GM12878 (cell line): ENCODE data around the gene POT1. TPM values are rescaled to one million over a fixed set of nuclear protein-coding genes. Genes with fewer than 3 reads are reported as not detected.

ENCODE experiments used
- ATAC-seq: fragments of 200-7000 bp; cut with Tn5 transposase; 3 replicates; pipeline ENCODE4 v1.9.1; 2020; ENCODE audit warnings: mild to moderate bottlenecking, moderate library complexity
- BruUV-seq: library from RNA; stranded (reverse); fragments of 400-500 nt; replicated peaks from 2 replicates; lab custom pipeline; 2021; lab: Mats Ljungman, UMichigan
- CTCF ChIA-PET: fragments of 300-600 bp; sonication (Branson Sonifier 250); formaldehyde crosslinking; extraction: SDS; loops from one replicate; lab custom pipeline; 2021; ENCODE audit warnings: inconsistent platforms; lab: Yijun Ruan, JAX
- POLR2A ChIA-PET: fragments of 350-600 bp; formaldehyde crosslinking; extraction: SDS; loops from one replicate; lab custom pipeline; 2021; ENCODE audit warnings: inconsistent platforms; lab: Charles Lee
- RAD21 ChIA-PET: fragments of 300-600 bp; sonication (Branson Sonifier 250); formaldehyde crosslinking; loops from one replicate; lab custom pipeline; 2023; ENCODE audit warnings: antibody characterized with exemption; ENCODE audit not compliant: unreplicated experiment; lab: Charles Lee
- SMC1A ChIA-PET: fragments of 300-600 bp; sonication (Branson Sonifier 250); formaldehyde crosslinking; loops from one replicate; lab custom pipeline; 2023; ENCODE audit not compliant: unreplicated experiment, uncharacterized antibody; lab: Charles Lee
- DNase-seq: peaks from one replicate; pipeline ENCODE4 v3.0.0-alpha.2; 2011; ENCODE audit warnings: low read depth, low spot score
- FAIRE-seq: peaks from 3 replicates; lab custom pipeline; 2011; peaks lifted over from hg19 to GRCh38; lab: Jason Lieb, UNC
- H2AFZ ChIP-seq: 2 replicates; pipeline ENCODE4 v1.6.0; 2011; ENCODE audit warnings: low read depth, low read length, control low read depth; ENCODE audit not compliant: control insufficient read depth
- H3K27ac ChIP-seq: 2 replicates; pipeline ENCODE4 v1.5.1; 2011; ENCODE audit warnings: control low read depth; ENCODE audit not compliant: control insufficient read depth, insufficient read depth
- H3K27me3 ChIP-seq, 2 experiments: replicated peaks in 1 of 2; 2 replicates each; pipeline versions ENCODE4 v1.6.0 to v1.6.1; 2011; ENCODE audit warnings: low read length in 1 of 2; ENCODE audit not compliant: control insufficient read depth in 2 of 2, insufficient read depth in 2 of 2
- H3K36me3 ChIP-seq, 2 experiments: 2 replicates each; pipeline ENCODE4 v1.5.1; 2011; ENCODE audit warnings: low read length in 1 of 2; ENCODE audit not compliant: control insufficient read depth in 2 of 2, insufficient read depth in 2 of 2
- H3K4me1 ChIP-seq: 2 replicates; pipeline ENCODE4 v1.6.1; 2011; ENCODE audit warnings: mild to moderate bottlenecking, low read length, moderate library complexity, mixed read lengths; ENCODE audit not compliant: control insufficient read depth, insufficient read depth
- H3K4me2 ChIP-seq: 2 replicates; pipeline ENCODE4 v1.6.0; 2011; ENCODE audit warnings: control low read depth; ENCODE audit not compliant: control insufficient read depth, insufficient read depth
- H3K4me3 ChIP-seq: fragments of 200-600 bp; sonication (generic); 2 replicates; pipeline ENCODE4 v1.5.1; 2016
- H3K79me2 ChIP-seq: 2 replicates; pipeline ENCODE4 v1.6.0; 2011; ENCODE audit warnings: low read length; ENCODE audit not compliant: control insufficient read depth, insufficient read depth
- H3K9ac ChIP-seq: 2 replicates; pipeline ENCODE4 v1.8.0; 2011; ENCODE audit warnings: low read length, control low read depth, mixed read lengths; ENCODE audit not compliant: control insufficient read depth, insufficient read depth
- H3K9me3 ChIP-seq: replicated peaks from 3 replicates; pipeline ENCODE4 v1.5.1; 2011; ENCODE audit warnings: mild to moderate bottlenecking, low read length; ENCODE audit not compliant: control insufficient read depth, insufficient read depth
- H4K20me1 ChIP-seq: 2 replicates; pipeline ENCODE4 v1.6.0; 2011; ENCODE audit not compliant: control insufficient read depth, insufficient read depth
- CHD1 ChIP-seq: IDR thresholded peaks from 2 replicates; pipeline ENCODE4 v1.6.1; 2012; ENCODE audit warnings: low read depth, low read length, improper control_type of control experiment
- GATAD2B ChIP-seq: fragments of 450-650 bp; conservative IDR thresholded peaks from 2 replicates; pipeline ENCODE4 v1.6.1; 2017; ENCODE audit warnings: low read depth, mild to moderate bottlenecking, moderate library complexity
- IRF3 ChIP-seq: fragments of 450-650 bp; IDR thresholded peaks from 2 replicates; pipeline ENCODE4 v1.6.1; 2014; ENCODE audit warnings: mild to moderate bottlenecking
- SREBF2 ChIP-seq: IDR thresholded peaks from 2 replicates; pipeline ENCODE4 v1.6.1; 2012; ENCODE audit warnings: mild to moderate bottlenecking, low read length
- WGBS: methylation state at CpG from one replicate; pipeline ENCODE4 v1.1.6; 2016; ENCODE audit warnings: low lambda C conversion rate; ENCODE audit not compliant: insufficient replicate concordance, insufficient coverage; ENCODE audit errors: missing lambda C conversion rate; 5-methylcytosine and 5-hydroxymethylcytosine counted together
- in situ Hi-C: fragments of 300-500 bp; cut with MboI; formaldehyde crosslinking; loops from 9 replicates; pipeline ENCODE4 v1.14.3; 2018; ENCODE audit warnings: mixed read lengths
- intact Hi-C: fragments of 100-400 bp; cut with micrococcal nuclease; formaldehyde crosslinking; loops from one replicate; pipeline ENCODE4 v1.14.2; 2022; ENCODE audit not compliant: unreplicated experiment
- polyA plus RNA-seq, 11 experiments: library from polyadenylated mRNA; depleted of rRNA in 4 of 11; unstranded in 6 of 11; stranded (reverse) in 5 of 11; fragments of >200 nt; fragmentation: Nextera tagmentation in 4 of 11; fragmentation: Illumina TruSeq in 1 of 11; extraction: Ambion mirVana in 4 of 11; extraction: Trizol in 1 of 11; gene quantifications; 1 replicate in 1 of 11; 2 replicates in 10 of 11; pipeline versions ENCODE4 v1.2.1 to v1.2.3, GENCODE V29; 2011 to 2016; ENCODE audit warnings: inconsistent platforms in 2 of 11, missing spikeins in 2 of 11, low read depth in 1 of 11
- total RNA-seq, 4 experiments: library from RNA; depleted of rRNA in 3 of 4; stranded (reverse); fragments of >200 nt in 3 of 4; fragmentation: Illumina TruSeq in 1 of 4; extraction: Trizol in 1 of 4; gene quantifications; 2 replicates each; pipeline versions ENCODE4 v1.2.1 to v1.2.3, GENCODE V29; 2013 to 2021

The POT1 gene
- total and polyA plus RNA-seq, 10 of the 15 experiments (the other 5 are each of a cell fraction or from before 2014, with no cell fraction given): 16.3 to 87.0 (median 33.9) TPM

GRCh38 chr7:124879103-124879502 is 50.5 kb downstream of the POT1 start (continued):
- TF ChIP-seq IRF3: no peak
- no peak for TF ChIP-seq SREBF2

GRCh38 chr7:124874644-124875163 is 54.9 kb downstream of the POT1 start:
- SMC1A ChIA-PET: interaction anchor here (1.5 kb wide), 1 partner anchor 56 kb away, joined by 4 read pairs; no protein-coding TSS in a partner anchor
- no peaks in the 10 kb centered on the region for H3K79me2 ChIP-seq
- no peak overlapping the region for H3K9ac ChIP-seq
- H3K4me3 ChIP-seq: no peak overlapping the region
- no peaks in the 10 kb centered on the region for H4K20me1 ChIP-seq
- H3K9me3 ChIP-seq: no peaks in the 10 kb centered on the region
- RAD21 ChIA-PET: no interaction called here
- DNase-seq (no peak), ATAC-seq (no peak), FAIRE-seq (no peak)
- H3K4me1 ChIP-seq: no peaks in the 10 kb centered on the region
- in situ Hi-C loops (no loop called here), intact Hi-C loops (no loop called here)
- H3K36me3 ChIP-seq: no peaks in the 10 kb centered on the region; a peak in 1 of 4 replicates
- no TSS peak for BruUV-seq
- TF ChIP-seq GATAD2B (no peak), CHD1 (no peak)
- H3K27me3 ChIP-seq: no peaks in the 10 kb centered on the region
- 100% methylated on average over 2 of the region's 3 CpGs for WGBS
- POLR2A ChIA-PET: no interaction called here
- CTCF ChIA-PET: no interaction called here
- H2AFZ ChIP-seq: no peak overlapping the region
- no peak overlapping the region for H3K4me2 ChIP-seq
- H3K27ac ChIP-seq: no peak overlapping the region
